Stimulated activated CD4-positive, alpha-beta T cell treated with anti-CD3 and anti-CD28 coated beads, Interleukin-15, amount 100 ng/mL, for 48 hours (primary cell): ENCODE measurements around the gene RIPK4.

Source experiments
- DNase-seq, 2 donors: peaks; one replicate each; pipeline ENCODE4 v3.0.0-alpha.2; 2020; ENCODE audit warnings: low read depth in 2 of 2

Gene RIPK4

DNA sequence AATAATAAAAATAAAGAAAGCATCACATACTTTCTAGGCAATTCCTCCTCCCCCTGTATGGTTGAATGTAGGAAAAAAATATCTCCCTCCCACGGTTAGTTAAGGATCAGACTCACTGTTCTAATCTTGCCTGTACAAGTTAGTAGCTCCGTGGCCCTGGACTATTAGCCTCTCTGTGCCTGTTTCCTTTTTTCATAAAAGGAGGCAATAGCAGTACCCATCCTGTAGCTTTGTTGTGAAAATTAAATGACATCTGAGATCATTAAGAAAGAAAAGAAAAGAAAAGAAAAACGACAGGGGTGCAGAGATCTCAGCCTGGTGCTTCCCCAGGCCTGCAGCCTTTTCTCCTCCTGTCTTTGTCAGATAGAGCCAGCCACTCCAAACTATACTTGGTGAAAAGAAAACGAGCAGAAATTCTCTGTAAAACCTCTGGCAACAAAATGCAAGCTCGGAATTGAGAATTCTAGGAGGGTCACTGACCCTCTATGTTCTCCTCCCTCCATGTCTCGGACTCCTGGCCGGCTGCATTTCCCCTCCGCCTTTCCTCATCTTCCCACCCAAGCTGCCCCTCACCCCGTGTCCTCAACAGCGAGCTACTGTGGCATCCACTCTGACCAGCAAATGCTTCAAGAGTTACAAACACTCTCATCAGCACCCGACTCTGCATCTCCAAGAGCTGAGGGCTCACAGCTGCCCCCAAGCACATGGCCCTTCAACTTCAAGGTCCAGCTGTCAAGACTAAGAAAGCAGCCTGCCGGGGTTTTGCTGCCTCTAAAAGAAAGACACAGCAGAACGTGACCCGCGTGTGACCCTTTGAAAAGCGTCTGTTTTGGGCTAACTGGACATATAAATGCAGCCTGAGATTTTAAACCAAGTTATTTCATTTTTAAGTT, 13.6 kb downstream of the RIPK4 start:
- DNase-seq: no peak

DNA sequence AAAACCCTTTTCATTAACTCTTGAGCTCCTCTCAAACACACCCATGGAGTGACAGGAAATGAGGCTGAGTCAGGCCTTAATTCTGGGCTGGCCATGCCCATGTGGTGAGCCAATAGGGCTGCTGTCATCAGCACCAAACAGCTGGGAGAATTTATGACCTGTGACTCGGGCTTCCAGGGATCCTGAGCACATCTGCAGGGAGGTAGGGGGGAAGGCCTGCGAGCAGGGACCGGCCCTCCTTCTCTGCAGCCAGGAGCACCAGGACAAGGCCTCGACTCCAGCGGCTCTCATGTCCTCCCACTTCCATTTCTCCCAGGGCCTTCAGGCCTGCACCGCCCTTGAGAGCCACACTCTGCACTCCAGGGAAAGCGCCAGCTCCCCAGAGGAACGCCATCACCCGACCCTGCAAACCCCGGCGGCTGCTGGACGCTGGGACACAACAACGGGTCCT, 14.6 kb downstream of the RIPK4 start:
- DNase-seq: no peak

DNA sequence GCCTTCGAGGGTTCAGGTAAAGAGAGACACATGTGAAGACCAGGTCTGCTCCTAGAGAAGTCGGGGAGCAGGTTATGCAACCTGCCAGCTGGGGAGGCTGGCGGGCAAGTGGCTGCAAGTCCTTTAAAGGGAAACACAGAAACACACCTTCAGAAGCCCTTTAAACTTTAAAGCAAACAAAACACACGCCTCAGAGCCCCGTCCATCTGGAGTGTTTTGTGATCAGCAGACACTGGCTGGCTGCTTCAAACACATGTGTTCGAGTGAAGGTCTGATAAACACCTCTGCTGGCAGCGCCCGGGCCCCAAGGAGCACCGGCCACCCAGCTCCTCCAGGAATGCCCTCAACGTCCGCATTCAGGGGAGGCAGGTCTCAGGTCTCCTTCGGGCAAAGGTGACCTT, 15.2 kb downstream of the RIPK4 start:
- DNase-seq: no peak

DNA sequence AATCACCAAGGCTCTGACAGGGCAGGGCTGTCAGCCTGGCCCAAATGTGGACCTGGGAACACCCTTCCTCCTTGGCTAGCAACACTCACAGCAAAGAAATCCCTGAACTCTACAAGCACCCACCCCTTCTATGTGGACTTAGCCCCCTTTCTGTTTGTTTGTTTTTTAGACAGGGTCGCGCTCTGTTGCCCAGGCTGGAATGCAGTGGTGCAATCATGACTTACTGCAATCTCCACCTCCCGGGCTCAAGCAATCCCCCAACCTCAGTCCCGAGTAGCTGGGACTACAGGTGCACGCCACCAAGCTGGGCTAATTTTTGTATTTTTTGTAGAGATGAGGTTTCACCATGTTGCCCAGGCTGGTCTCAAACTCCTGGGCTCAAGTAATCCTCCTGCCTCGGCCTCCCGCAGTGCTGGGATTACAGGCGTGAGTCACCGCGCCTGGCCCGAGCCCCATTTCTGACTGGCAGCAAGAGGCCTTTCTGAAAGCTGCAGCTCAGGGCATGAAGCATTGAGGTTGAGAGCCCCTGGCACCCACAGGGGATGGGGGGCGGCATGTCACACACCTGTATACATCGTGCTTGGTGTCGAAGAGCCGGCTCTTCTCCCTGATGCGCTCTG, 16.2 kb downstream of the RIPK4 start:
- no peak for DNase-seq

DNA sequence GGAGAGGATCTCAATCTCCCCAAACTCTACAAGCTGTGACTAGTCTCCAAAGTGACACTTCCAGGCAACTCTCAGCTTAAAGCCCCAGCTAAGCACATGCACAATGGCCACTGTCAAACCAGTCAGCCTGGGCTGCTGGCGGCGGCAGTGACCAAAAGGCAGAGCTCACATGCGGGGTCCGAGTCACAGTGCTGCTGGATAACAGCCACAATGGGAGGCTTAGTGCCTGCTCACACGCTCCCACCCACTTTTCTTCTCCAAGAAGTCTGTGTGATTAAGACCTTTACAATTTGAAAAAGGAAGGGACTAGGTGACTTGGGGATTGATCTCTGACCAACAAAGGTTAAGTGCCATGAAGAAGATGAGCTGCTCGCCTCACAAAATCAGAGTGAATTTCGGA, 16.8 kb downstream of the RIPK4 start:
- no peak for DNase-seq

DNA sequence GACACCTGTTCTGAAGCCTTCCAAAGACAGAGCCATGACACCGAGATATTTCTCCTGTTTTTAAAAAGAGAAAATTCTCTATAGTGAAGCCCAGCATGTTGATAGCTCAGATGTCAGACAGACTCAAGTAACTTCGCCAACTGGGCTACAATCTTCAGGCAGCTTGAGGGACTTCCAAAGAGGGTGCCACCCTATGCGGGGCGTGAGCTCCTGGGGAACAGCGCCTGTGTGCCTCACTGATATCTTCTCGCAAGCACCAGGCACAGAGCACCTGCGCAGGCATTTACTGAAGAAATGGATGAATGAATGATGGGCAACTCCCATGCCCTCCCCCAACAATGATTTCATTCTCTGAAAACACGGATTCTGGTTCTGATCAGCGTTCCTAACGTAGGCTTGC, 17.6 kb downstream of the RIPK4 start:
- DNase-seq: no peak

DNA sequence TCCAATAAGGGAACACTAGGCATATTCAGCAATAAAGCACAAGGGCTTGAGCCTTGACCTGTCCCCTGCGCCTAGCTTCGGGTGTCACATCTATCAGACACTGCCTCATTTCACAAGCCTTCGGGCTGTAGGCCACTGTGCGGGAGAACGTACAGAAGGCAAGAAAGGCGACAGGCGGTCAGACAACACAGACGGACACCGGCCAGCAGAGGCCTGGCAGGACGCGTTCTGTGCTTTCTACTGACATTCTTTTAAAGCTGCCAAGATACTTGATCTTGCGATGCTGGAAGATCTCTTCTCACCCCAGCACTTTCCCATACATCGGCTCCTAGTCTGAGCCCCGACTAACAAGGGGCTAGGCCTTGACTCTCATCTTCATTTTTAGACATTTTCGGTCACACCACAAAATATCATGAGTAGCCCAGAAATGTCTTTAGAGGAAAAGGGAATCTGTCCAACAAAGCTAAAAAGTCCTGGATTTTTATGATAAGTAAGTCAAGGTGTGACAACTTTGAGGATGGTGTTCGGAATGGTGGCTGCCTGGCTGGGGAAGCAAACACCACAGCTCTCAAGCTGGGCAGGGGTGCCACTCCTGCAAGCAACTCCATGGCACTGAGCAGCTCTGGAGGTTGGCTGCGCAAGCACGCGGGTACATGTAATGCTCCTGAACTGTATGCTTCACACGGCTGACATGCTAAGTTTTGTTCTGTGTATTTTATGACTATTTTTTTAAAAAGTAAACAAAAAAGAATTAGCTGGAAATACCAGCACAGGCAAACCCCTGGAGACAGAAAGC, 18.7 kb downstream of the RIPK4 start:
- DNase-seq: no peak

DNA sequence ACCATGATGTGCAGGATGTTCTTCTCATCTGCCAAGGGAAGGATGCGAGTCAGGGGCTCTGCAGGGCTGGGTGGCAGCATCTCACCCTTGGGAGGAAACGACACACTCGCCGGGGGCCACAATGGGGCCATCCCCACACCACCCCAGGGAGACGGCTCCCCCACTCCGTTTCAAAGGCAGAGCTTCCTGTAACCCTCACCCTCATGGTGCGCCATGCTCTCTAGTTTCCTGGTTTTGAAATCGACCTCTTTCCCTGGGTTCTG, 20.2 kb downstream of the RIPK4 start:
- no peak for DNase-seq

DNA sequence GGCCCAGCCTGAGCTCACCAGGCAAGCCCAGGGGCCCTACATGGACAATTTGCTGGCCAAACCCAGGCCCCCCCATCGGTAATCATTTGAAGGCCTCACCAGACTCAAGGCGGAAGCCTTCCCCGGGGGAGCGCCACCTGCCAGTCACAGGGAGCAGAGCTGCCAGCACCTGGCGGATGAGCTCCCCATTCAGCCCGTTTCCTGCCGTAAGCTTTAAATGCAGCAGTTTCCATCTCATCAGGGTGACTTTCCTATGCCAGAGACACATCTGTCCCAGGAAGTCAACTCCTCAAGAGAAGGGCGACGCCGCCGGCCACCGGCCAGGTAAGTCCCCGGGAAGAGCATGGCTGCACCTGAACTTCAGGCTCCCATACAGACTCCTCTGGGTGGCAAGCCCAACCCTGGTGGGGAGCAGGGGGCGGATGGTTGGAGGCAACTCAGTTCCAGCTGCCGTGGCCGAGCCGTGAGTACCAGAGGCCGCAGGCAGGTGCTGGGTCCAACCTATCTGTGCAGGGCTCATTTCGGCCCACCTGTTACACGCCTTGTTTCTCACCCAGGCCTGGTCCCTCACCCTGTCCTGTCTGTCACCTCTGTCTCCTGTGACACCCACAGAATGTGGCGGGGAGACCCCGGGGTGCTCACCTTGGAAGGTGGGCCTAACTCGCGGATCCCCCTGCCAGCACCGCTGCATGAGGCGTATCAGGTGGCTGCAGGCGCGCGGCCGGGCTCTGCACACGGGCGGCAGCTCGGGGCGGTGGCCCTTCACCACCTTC, 20.7 kb downstream of the RIPK4 start:
- no peak for DNase-seq

DNA sequence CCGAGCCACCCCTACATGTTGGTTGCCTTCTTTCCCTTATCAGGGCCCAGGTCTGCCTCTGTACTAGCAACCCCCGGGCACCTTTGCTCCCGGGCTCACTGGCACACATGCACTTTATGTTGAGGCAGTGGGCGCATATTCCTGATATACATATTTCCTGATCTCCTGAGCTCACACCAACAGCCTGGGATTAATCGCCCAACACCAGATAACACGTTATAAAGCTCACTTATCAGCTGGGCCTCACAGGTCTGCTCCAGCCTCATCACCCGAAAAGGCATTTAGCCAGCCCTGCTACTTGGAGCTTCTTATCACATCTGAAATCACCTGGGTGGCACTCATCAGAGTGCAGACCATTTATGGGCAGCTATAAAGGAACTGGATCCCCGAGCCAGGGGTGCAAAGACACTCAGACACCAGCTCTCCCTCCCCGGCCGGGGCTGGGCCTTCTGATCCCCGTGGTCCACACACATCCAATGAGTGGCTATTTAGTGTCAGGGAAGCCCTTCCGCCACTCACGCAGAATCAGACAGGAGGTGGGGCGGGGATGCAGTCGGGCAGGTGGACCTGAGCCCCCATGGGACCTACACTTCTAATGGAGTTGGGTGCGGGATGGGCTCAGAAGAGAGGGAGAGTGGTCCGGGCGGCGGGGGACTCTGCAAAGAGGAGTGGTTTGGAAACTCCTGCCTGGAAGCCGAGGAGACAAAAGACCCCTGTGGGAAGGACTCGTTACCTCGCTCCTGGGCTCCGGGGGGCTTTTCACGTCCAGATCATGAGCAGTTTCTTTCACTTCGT, 21.6 kb downstream of the RIPK4 start:
- DNase-seq: no peak

DNA sequence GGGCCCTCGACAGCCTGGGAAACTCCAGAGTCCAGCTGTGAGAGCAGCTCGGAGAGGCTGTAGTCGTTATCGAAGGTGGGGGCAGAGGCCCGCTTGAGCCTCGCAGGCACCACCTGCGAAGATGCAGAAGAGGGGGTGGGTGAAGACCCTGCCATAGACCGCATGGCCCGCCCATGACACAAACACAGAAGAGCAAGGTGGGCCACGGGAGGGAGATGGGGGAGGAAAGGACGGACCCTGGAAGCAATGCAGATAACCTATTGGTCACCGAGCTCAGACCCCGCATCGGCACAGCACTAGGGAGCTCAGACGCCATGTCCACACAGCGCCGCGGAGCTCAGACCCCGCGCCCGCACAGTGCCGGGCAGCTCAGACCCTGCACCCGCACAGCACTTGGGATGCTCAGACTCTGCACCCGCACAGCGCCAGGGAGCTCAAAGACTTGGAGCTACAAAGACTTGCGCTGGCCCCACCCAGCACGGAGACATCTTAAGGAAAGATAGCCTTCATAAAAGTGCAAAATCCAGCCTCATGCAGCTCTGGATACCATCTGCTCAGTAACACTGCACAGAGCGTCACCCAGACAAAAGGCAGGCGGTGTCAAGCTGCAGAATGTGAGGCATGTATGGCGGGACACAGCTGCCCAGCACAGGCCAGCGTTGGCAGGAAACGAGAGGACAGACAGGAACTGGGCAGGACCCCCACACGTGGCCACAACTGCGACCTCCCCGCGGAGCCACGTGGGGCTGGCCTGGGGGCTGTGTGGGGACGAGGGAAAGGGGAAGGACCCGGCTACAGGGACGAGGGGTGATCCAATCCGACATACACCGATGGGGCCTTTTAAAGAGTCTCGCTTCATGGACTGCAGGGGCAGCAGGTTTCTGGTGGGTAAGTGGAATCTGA, 22.6 kb downstream of the RIPK4 start:
- DNase-seq: no peak

DNA sequence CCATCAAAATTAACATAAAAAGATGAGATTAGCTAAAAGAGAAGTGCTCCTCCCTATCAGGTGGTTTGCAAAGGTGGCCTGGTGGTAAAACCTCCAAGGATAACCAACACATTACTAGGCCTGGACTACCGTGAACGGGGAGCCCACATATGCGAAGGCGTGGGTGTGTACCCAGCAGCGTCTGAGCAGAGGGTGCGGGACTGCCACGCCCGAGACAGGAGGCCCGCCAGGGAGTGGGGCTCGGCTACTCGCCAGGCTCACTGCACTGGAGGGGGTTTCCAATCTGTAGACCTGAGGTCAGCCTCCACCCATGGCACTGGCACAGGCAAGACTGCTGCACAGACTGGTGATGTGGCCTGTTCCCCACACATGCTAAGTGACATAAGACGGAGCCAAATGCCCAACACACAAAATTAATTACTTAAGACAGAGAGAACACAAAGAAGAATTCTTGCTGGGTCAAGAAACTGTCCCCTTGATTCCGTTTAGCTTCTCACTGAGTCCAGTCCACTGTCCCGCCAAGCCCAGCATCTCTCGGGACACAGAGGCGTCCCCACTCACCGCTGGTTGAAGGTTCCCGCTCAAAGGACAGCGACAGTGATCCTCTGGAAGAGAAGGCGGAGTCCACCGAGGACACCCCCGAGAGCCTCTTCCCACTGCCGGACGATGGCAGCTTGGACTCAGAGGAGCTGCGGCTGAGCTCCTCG, 23.4 kb downstream of the RIPK4 start:
- DNase-seq: no peak

DNA sequence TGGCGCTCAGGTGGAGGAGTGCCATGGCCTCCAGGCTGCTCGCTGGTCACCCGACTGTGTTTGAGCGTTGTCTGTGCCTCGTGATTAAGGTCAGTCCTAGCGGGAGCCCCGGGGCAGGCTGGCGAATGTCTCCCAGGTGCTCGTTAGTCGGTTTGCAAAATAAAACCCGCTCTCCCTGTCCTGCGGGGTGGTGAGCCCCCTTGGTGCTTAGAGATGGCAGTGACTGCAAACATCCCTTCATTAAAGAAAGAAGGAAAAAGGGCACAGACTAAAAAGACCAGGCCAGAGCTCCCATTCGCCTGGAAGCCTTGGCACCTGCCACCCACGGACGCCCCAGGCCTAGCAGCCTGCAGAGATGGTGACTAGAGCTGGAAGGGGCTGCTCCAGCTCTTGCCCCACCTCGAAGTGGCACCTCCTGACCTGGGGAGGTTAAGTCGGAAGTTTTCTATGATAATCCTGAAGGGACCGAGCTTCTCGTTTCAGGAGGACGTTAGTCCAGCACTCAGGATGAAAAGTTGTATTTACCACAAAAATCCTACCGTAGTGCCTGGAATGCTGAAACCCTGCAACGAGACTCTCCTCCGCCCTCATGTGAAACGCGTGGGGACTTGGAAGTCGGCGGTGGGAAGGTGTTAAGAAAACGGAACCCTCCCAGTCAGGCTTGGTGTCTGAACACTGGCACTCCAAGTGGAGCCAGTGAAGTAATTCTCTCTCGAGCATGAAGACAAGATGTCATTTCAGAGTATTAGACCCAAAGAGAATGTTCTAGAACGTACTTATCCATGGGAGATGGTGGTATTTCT, 24.6 kb downstream of the RIPK4 start:
- no peak for DNase-seq

DNA sequence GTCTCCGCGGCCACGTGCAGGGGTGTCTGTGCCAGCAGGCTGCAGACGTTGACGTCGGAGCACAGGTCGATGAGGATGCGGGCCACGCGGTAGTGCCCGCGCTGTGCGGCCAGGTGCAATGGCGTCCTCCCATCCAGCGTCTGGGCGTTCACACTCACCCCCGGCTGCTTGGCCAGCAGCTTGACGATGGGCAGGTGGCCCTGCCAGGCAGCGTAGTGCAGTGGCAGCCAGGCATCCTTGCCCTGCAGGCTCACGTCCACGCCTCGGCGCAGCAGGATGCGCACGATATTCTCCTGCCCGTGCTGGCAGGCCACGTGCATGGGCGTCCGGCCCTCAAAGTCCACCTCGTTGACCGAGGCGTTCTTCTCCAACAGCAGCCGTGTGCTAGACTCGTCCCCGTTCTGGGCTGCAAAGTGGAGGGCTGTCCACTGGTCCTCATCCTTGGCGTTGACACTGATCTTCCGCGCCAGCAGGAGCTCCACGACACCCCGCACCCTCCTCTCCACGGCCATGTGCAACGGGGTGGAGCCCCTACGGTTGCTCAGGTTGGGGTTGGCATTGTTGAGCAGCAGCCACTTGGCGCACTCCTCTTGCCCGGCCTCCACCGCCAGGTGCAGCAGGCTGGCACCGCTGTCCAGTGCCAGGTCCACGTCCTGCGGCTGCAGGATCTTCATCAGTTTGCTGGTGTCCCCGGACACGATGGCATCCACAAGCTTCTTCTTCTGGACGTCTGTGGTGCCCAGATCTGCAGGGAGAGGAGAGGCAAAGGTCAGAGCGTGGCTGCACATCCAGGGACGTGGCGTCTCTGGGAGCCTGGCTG, 25.4 kb downstream of the RIPK4 start:
- DNase-seq: no peak

DNA sequence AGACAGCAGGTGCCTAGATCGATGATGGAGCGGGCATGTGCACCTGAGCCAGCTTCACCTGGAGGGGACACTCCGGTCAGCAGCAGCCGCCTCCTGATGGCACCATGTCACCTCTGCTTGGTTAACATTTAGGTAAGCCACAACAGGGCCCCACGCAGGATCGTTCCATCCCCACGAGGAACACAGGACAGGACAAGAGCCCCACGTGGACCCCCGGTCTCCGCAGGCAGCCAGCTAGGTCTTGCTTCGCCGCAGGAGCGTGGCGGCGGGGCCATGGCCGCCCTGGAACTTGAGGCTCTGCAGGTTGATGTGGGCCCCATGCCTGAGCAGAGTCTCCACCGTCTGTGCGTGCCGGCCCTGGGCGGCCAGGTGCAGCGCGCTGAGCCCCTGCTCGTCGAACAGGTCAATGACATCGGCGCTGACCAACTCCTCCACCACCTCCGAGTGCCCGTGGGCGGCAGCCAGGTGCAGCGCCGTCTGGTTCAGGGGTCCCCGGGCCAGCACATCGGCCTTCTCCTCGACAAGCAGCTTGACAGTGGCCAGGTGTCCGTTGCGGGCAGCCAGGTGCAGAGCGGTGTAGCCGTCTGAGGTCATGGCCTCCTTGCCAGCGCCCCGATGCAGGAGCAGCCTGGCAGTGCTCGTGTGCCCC, 26.1 kb downstream of the RIPK4 start:
- no peak for DNase-seq

DNA sequence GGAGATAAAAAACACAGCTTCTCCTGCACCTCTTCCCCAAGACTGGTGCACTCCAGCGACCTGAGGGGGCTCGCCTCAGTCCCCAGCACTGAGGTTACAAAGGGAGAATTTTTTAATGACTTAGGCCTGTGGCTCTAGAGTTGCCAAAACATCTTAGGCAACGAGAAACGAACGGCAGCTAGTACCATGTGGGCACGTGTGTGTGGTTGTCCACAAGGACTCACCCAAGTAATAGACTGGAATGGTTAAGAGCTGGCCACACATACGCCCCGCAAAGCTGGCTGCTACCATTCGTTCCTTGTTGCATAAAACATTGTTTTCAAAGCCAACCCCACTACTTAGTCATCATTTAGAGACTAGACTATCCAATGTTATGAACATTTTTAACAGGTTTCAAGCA, 26.9 kb downstream of the RIPK4 start:
- DNase-seq: no peak

DNA sequence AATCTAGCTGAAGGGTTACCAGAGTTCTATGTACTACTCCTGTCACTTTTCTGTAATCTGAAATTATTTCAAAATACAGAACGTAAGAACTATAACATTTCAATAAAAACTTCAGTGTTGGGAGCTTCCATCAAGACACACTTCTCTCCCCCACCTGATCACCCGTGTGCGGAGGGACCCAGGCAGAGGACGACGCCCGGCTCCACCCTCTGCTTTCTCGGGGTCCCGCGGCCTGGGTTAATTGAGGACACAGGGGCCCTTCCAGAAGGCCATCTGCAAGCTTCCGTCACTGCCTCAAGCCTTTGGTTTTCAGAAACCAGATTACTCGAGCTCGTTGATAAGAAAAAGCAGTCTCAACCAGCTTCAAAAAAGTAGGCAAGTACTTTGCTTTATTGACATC, 27.8 kb downstream of the RIPK4 start:
- no peak for DNase-seq
